HCT116 (cell line): ENCODE measurements around the gene DEFB128. TPM values are rescaled to one million over a fixed set of nuclear protein-coding genes. Genes with fewer than 3 reads are reported as not detected.

Experiments used
- ATAC-seq: fragments of 200-7000 bp; cut with Tn5 transposase; 2 replicates; pipeline ENCODE4 v1.9.1; 2020; ENCODE audit warnings: mild to moderate bottlenecking, moderate library complexity
- BruUV-seq: library from RNA; stranded (reverse); fragments of 400-500 nt; replicated peaks from 2 replicates; lab custom pipeline; 2021; lab: Mats Ljungman, UMichigan
- CTCF ChIA-PET: fragments of 300-600 bp; sonication (Branson Sonifier 250); formaldehyde crosslinking; loops from one replicate; lab custom pipeline; 2021; ENCODE audit warnings: antibody characterized with exemption; lab: Charles Lee
- POLR2A ChIA-PET: fragments of 300-600, 350-600 bp; sonication (Branson Sonifier 250); formaldehyde crosslinking; loops from one replicate; lab custom pipeline; 2021; ENCODE audit warnings: antibody characterized with exemption; lab: Charles Lee
- RAD21 ChIA-PET, 2 experiments: fragments of 300-600 bp; sonication (Branson Sonifier 250); formaldehyde crosslinking; loops; one replicate each; lab custom pipeline; 2023; ENCODE audit warnings: low total read pairs in 2 of 2; ENCODE audit not compliant: uncharacterized antibody in 2 of 2, unreplicated experiment in 2 of 2, low non-redundant PET in 1 of 2; lab: Charles Lee
- DNase-seq: peaks from one replicate; pipeline ENCODE4 v3.0.0-alpha.2; 2010; ENCODE audit warnings: low read depth, low spot score
- H2AFZ ChIP-seq: fragments of 200-600 bp; shearing (Covaris generic), sonication (generic); 2 replicates; pipeline ENCODE4 v1.6.1; 2017; ENCODE audit warnings: low read depth, mixed run types, mixed read lengths, antibody characterized with exemption, low read length; ENCODE audit not compliant: poor library complexity, severe bottlenecking
- H3K27ac ChIP-seq: 2 replicates; pipeline ENCODE4 v1.5.1; 2012; ENCODE audit warnings: low read depth, low read length
- H3K27me3 ChIP-seq: fragments of 200-600 bp; sonication (generic); 2 replicates; pipeline ENCODE4 v1.6.1; 2016; ENCODE audit warnings: mixed run types, low read length, mixed read lengths; ENCODE audit not compliant: insufficient read depth
- H3K36me3 ChIP-seq, 2 experiments: fragments of 200-500 bp in 1 of 2; fragments of 200-600 bp in 1 of 2; sonication (Bioruptor generic) in 1 of 2; sonication (generic) in 1 of 2; 2 replicates each; pipeline versions ENCODE4 v1.5.1 to v1.6.1; 2014 to 2016; ENCODE audit warnings: low read length in 2 of 2, inconsistent platforms in 1 of 2, mixed read lengths in 1 of 2, mixed run types in 1 of 2; ENCODE audit not compliant: insufficient read depth in 2 of 2, control insufficient read depth in 1 of 2
- H3K4me1 ChIP-seq, 2 experiments: fragments of 200-600 bp in 1 of 2; sonication (generic) in 1 of 2; 2 replicates each; pipeline versions ENCODE4 v1.5.1 to v1.6.1; 2012 to 2017; ENCODE audit warnings: low read length in 2 of 2, inconsistent platforms in 1 of 2, mild to moderate bottlenecking in 1 of 2, mixed read lengths in 1 of 2, mixed run types in 1 of 2, moderate library complexity in 1 of 2; ENCODE audit not compliant: insufficient read depth in 2 of 2, control insufficient read depth in 1 of 2
- H3K4me2 ChIP-seq: fragments of 200-600 bp; sonication (generic); 2 replicates; pipeline ENCODE4 v1.6.1; 2017; ENCODE audit warnings: mixed run types, low read length, mixed read lengths
- H3K4me3 ChIP-seq, 2 experiments: fragments of 200-600 bp in 1 of 2; sonication (generic) in 1 of 2; replicated peaks in 1 of 2; 2 replicates each; pipeline ENCODE4 v1.5.1; 2011 to 2016; ENCODE audit warnings: low read length in 2 of 2, control low read depth in 1 of 2, low read depth in 1 of 2, mild to moderate bottlenecking in 1 of 2, mixed read lengths in 1 of 2, mixed run types in 1 of 2
- H3K79me2 ChIP-seq: fragments of 200-600 bp; sonication (generic); 2 replicates; pipeline ENCODE4 v1.6.1; 2017; ENCODE audit warnings: mild to moderate bottlenecking, mixed run types, low read length, moderate library complexity, mixed read lengths; ENCODE audit not compliant: insufficient read depth
- H3K9ac ChIP-seq: fragments of 200-600 bp; sonication (generic); 2 replicates; pipeline ENCODE4 v1.6.1; 2016; ENCODE audit warnings: low read length, mixed read lengths
- H3K9me2 ChIP-seq: fragments of 200-600 bp; sonication (generic), shearing (Covaris generic); 2 replicates; pipeline ENCODE4 v1.6.1; 2017; ENCODE audit warnings: mixed run types, mild to moderate bottlenecking, moderate library complexity; ENCODE audit not compliant: insufficient read depth
- H3K9me3 ChIP-seq, 2 experiments: fragments of 200-500 bp in 1 of 2; fragments of 200-600 bp in 1 of 2; sonication (Bioruptor generic) in 1 of 2; sonication (generic) in 1 of 2; 2 replicates each; pipeline ENCODE4 v1.6.1; 2014 to 2017; ENCODE audit warnings: low read length in 2 of 2, mixed read lengths in 2 of 2, inconsistent platforms in 1 of 2, low read depth in 1 of 2, mild to moderate bottlenecking in 1 of 2, mixed run types in 1 of 2, moderate library complexity in 1 of 2; ENCODE audit not compliant: control insufficient read depth in 1 of 2, insufficient read depth in 1 of 2
- H4K20me1 ChIP-seq: fragments of 200-600 bp; sonication (generic), shearing (Covaris generic); 2 replicates; pipeline ENCODE4 v1.6.1; 2017; ENCODE audit warnings: mixed run types, mild to moderate bottlenecking, moderate library complexity; ENCODE audit not compliant: insufficient read depth
- CTCF ChIP-seq, 3 experiments: fragments of 200-600 bp in 1 of 3; sonication (generic) in 1 of 3; IDR thresholded peaks in 2 of 3; conservative IDR thresholded peaks in 1 of 3; 2 replicates each; pipeline ENCODE4 v1.5.1; 2012 to 2017; ENCODE audit warnings: low read depth in 2 of 3, low read length in 2 of 3, antibody characterized with exemption in 1 of 3, borderline replicate concordance in 1 of 3, control low read depth in 1 of 3, mild to moderate bottlenecking in 1 of 3, mixed read lengths in 1 of 3, mixed run types in 1 of 3, moderate library complexity in 1 of 3; ENCODE audit not compliant: insufficient read depth in 1 of 3
- EZH2 ChIP-seq: fragments of 200-600 bp; sonication (generic); IDR thresholded peaks from 2 replicates; pipeline ENCODE4 v1.6.1; 2017; ENCODE audit warnings: antibody characterized with exemption, mixed run types
- EZH2phosphoT487 ChIP-seq: fragments of 200-600 bp; IDR thresholded peaks from 2 replicates; pipeline ENCODE4 v1.6.1; 2018; ENCODE audit warnings: antibody characterized with exemption, borderline replicate concordance
- SIN3A ChIP-seq: IDR thresholded peaks from 2 replicates; pipeline ENCODE4 v1.6.1; 2012; ENCODE audit warnings: low read depth
- SP1 ChIP-seq: IDR thresholded peaks from 2 replicates; pipeline ENCODE4 v1.6.1; 2012; ENCODE audit warnings: low read depth
- SRF ChIP-seq: IDR thresholded peaks from 2 replicates; pipeline ENCODE4 v1.6.1; 2012; ENCODE audit warnings: low read depth
- YY1 ChIP-seq: IDR thresholded peaks from 2 replicates; pipeline ENCODE4 v1.6.1; 2011; ENCODE audit warnings: low read length, low read depth, moderate library complexity, mild to moderate bottlenecking; ENCODE audit not compliant: insufficient replicate concordance; ENCODE audit errors: extremely low read depth
- ZBTB33 ChIP-seq: IDR thresholded peaks from 2 replicates; pipeline ENCODE4 v1.6.1; 2011; ENCODE audit warnings: mild to moderate bottlenecking, low read length, moderate library complexity; ENCODE audit not compliant: insufficient replicate concordance; ENCODE audit errors: extremely low read depth
- intact Hi-C: fragments of 100-400 bp; cut with micrococcal nuclease; formaldehyde crosslinking; loops from 2 replicates; pipeline ENCODE4 v1.10.0; 2022
- total RNA-seq: library from RNA; stranded (reverse); gene quantifications from one replicate; pipeline ENCODE4 v1.2.1, GENCODE V29; 2021; ENCODE audit not compliant: unreplicated experiment

DEFB128 gene
- total RNA-seq, 1 experiment from 2014 or later = not detected

- TF ChIP-seq SP1 (no peak), SIN3A (no peak), YY1 (no peak), ZBTB33 (no peak), CTCF (IDR thresholded peaks at IDR 0.05 in 2 of 3, conservative IDR thresholded peaks at IDR 0.05 in 1 of 3; ENCODE audit: borderline replicate concordance in 1 of 3, insufficient read depth in 1 of 3, low read depth in 2 of 3, low read length in 2 of 3) (no peak), EZH2 (no peak), SRF (no peak), EZH2phosphoT487 (no peak)
- no peaks in the 10 kb centered on the region for H3K9me3 ChIP-seq
- no peaks in the 10 kb centered on the region for H3K9me2 ChIP-seq
- no peaks in the 10 kb centered on the region for H3K79me2 ChIP-seq
- ChIA-PET RAD21 (no interaction called here), CTCF (no interaction called here), POLR2A (no interaction called here)
- ATAC-seq (no peak), DNase-seq (no peak)
- H3K27ac ChIP-seq = no peak overlapping the region
- no peak overlapping the region for H3K4me2 ChIP-seq
- H3K9ac ChIP-seq = no peak overlapping the region
- 0 out of 2 replicates have a peak, but pooled peaks cover 7% of the 10 kb centered on the region for H3K27me3 ChIP-seq
- H3K4me3 ChIP-seq = no peak overlapping the region
- no peaks in the 10 kb centered on the region for H3K4me1 ChIP-seq
- BruUV-seq = no TSS peak
- no peaks in the 10 kb centered on the region for H3K36me3 ChIP-seq
- H4K20me1 ChIP-seq = no peaks in the 10 kb centered on the region
- H2AFZ ChIP-seq = no peak overlapping the region
- intact Hi-C loops = no loop called here
Observed at GRCh38 chr20:184288-184687, 5.2 kb downstream of the DEFB128 start.
